B cell (primary cell): Measurements from ENCODE around the gene TYROBP.

Experiments
- CTCF ChIP-seq: fragments of 200-600 bp; IDR thresholded peaks from one replicate; pipeline ENCODE4 v1.8.0; 2022; ENCODE audit warnings: antibody characterized with exemption, mild to moderate bottlenecking
- EZH2 ChIP-seq: IDR thresholded peaks from 2 replicates; pipeline ENCODE4 v1.6.1; 2012; ENCODE audit warnings: borderline replicate concordance, low read depth, mild to moderate bottlenecking, moderate library complexity, low read length; ENCODE audit not compliant: insufficient read depth, poor library complexity, severe bottlenecking

DNA sequence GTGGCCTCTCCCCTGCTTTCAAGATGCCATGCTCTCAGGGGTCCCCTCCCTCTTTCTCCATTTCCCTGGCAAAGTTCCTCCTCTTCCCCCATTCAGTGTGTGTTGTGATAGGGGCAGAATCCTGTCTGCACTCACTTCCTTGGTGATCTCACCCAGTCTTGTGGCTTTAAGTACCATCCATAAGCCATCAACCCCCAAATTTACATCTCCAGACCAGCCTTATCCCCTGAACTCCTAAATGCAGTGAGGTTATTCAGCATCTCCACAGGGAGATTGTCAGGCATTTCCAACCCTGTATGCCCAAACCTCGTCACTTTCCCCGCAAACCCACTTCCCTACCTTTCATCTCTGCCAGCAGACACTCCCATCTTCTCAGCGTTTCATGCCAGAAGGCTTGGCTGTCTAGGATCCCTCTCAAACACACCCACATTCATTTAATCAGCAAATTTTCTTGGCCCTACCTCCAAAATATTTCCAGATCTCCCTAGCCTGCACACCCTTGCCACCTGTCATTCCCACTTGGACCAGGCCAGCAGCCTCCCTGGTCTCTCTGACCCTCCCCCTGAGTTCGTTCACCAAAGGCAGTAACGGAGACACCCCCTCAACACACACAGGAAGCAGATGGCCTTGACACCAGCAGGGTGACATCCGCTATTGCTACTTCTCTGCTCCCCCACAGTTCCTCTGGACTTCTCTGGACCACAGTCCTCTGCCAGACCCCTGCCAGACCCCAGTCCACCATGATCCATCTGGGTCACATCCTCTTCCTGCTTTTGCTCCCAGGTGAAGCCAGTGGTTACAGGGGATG is 6.0 kb downstream of the TYROBP start, which contains the start of gene HCST:
- no peak for TF ChIP-seq CTCF
- no peak for TF ChIP-seq EZH2
